ENCODE results near the gene ZSWIM6.

GRCh38 chr5:61591859-61592258 lies 259.8 kb downstream of the ZSWIM6 start:
- no peak for TF ChIP-seq CTCF (IDR thresholded peaks at IDR 0.05)
- TF ChIP-seq REST (IDR thresholded peaks at IDR 0.05; ENCODE audit: insufficient read depth in 1 of 2, low read depth in 2 of 2, low read length in 1 of 2), result no peak
- no peak for TF ChIP-seq SIN3A (IDR thresholded peaks at IDR 0.05; ENCODE audit: borderline replicate concordance, insufficient read depth, low read depth, low read length)
- TF ChIP-seq POLR2AphosphoS5 (IDR thresholded peaks at IDR 0.05; ENCODE audit: low read depth, low read length), result no peak
